Measurements from ENCODE around the gene DOCK11.

GRCh38 chrX:118522230-118522926 is 26.8 kb downstream of the DOCK11 start:
- TF ChIP-seq CTCF (IDR thresholded peaks at IDR 0.05; ENCODE audit: low read length) (no peak), EZH2 (IDR thresholded peaks at IDR 0.05; ENCODE audit: borderline replicate concordance, low read length) (no peak)
